GM19238 (cell line): ENCODE measurements around the gene LYST.
"Not testable (repeated sequence)": the region's sequence is repeated elsewhere in the genome, so short reads cannot be mapped to it uniquely, and the experiment has no call there.

Source experiments
- DNase-seq: peaks from one replicate; pipeline ENCODE4 v3.0.0; 2011; ENCODE audit warnings: low spot score; ENCODE audit not compliant: insufficient read length

The LYST gene

GRCh38 chr1:235669277-235669676 lies 197.4 kb downstream of the LYST start:
- DNase-seq = no peak

- DNase-seq = no peak
These were observed 203.1 kb downstream of the LYST start for GRCh38 chr1:235663628-235664027.

GRCh38 chr1:235661568-235661967 lies 205.1 kb downstream of the LYST start:
- no peak for DNase-seq

- no peak for DNase-seq
These were observed 207.4 kb downstream of the LYST start for GRCh38 chr1:235659186-235659771.

- no peak for DNase-seq
These were observed 208.8 kb downstream of the LYST start for GRCh38 chr1:235657747-235658526.

- DNase-seq = no peak
These were observed 209.4 kb downstream of the LYST start for GRCh38 chr1:235657269-235657668.

- DNase-seq = no peak
These were observed 214.3 kb downstream of the LYST start for GRCh38 chr1:235652364-235652763.

- DNase-seq = no peak
These were observed 215.4 kb downstream of the LYST start for GRCh38 chr1:235651170-235651806.

GRCh38 chr1:235650341-235651169 lies 216.2 kb downstream of the LYST start:
- DNase-seq = no peak

GRCh38 chr1:235649368-235650163 lies 217.1 kb downstream of the LYST start, which contains the start of gene GNG4:
Gene GNG4, minus strand, starts transcription at chr1:235649784. Its CDS starts 65,946 bp downstream, at chr1:235583838.
- peak; percentile 46 for DNase-seq

GRCh38 chr1:235648954-235649367 lies 217.7 kb downstream of the LYST start:
- peak; percentile 53 for DNase-seq

GRCh38 chr1:235648407-235648907 lies 218.2 kb downstream of the LYST start:
- no peak for DNase-seq

- not testable (repeated sequence) for DNase-seq
These were observed 219.2 kb downstream of the LYST start for GRCh38 chr1:235647537-235647936.

- no peak for DNase-seq
These were observed 220.2 kb downstream of the LYST start for GRCh38 chr1:235646463-235646862.

- no peak for DNase-seq
These were observed 221.9 kb downstream of the LYST start for GRCh38 chr1:235644693-235645305.

GRCh38 chr1:235643837-235644692 lies 222.6 kb downstream of the LYST start:
- DNase-seq = no peak

GRCh38 chr1:235642943-235643371 lies 223.7 kb downstream of the LYST start:
- no peak for DNase-seq

GRCh38 chr1:235642011-235642942 lies 224.4 kb downstream of the LYST start:
- DNase-seq = no peak
